Lower leg skin (tissue), 3 donors: ENCODE data around the gene DOK5.

Source experiments
- POLR2A ChIP-seq, 2 donors: fragments of 450-650 bp; IDR thresholded peaks; one replicate each; pipeline ENCODE4 v1.6.1; 2016 to 2017; ENCODE audit warnings: antibody characterized with exemption in 2 of 2, mild to moderate bottlenecking in 1 of 2, moderate library complexity in 1 of 2
- TF ChIP-seq, protein P1 (sequence below), 3 donors: fragments of 450-650 bp; IDR thresholded peaks; one replicate each; pipeline ENCODE4 v1.5.1; 2016; ENCODE audit warnings: antibody characterized with exemption in 3 of 3, mild to moderate bottlenecking in 3 of 3, moderate library complexity in 2 of 3

GRCh38 chr20:54645445-54646155, 170.2 kb downstream of the DOK5 start:
- TF ChIP-seq, protein P1, sequence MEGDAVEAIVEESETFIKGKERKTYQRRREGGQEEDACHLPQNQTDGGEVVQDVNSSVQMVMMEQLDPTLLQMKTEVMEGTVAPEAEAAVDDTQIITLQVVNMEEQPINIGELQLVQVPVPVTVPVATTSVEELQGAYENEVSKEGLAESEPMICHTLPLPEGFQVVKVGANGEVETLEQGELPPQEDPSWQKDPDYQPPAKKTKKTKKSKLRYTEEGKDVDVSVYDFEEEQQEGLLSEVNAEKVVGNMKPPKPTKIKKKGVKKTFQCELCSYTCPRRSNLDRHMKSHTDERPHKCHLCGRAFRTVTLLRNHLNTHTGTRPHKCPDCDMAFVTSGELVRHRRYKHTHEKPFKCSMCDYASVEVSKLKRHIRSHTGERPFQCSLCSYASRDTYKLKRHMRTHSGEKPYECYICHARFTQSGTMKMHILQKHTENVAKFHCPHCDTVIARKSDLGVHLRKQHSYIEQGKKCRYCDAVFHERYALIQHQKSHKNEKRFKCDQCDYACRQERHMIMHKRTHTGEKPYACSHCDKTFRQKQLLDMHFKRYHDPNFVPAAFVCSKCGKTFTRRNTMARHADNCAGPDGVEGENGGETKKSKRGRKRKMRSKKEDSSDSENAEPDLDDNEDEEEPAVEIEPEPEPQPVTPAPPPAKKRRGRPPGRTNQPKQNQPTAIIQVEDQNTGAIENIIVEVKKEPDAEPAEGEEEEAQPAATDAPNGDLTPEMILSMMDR (IDR thresholded peaks at IDR 0.05): no peak
- TF ChIP-seq POLR2A (IDR thresholded peaks at IDR 0.05): no peak
